ENCODE results near the gene TNS1.

TNS1 gene

GRCh38 chr2:217928324-217929181 is 74.2 kb downstream of the TNS1 start:
- peak; percentile 53 for DNase-seq

DNA sequence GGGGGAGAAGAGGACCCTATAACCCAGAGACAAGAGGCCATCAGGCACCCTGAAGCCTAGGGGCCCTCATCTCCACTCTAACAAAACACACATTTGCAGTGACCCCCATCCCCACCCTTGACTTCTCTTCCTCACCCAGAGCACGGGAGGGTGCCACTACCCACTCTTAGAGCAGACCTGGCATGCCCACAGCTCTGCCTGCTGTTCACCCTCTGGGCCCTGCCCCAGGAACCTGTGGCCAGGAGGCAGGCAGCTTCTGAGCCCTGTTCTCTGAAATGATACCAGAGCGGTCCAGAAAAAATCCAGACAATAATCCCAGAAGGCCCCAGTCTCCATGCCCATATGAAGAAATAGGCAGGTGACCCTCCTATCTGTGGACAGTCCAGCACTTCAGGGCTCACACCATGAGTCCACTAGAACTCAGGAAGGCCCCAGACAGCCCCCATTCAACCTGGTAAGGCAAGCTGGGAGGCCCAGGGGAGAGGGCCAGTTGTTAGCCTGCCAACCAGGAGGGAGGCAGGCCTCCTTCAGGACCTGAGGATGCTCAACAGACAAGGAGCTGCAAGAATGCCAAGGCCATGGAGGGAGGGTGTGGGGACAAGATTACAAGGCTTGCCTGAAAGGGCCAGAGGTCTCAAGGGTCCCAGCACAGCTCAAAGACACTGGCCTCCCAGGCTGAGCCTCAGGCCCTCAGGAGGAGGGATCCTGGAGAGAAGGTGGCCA is 75.0 kb downstream of the TNS1 start:
- DNase-seq, result no peak

DNA sequence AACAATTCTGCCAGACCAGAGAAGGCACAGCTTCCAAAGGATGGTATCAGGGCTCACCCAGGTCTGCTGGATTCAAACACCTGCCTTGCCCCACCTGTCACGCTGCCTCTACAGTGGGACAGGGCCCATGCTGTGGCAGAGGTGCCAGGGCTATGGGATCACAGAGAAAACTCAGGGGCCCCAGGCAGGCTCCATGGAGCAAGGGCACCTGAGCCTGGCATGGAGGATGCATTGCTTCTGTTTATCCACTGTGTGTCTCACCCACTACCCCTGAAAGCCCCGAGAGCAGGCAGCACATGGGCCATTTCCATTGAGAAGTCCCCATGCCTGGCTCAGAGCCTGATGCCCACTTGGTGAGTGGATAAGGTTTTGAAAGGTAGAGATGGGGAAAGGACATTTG is 76.0 kb downstream of the TNS1 start:
- no peak for DNase-seq

GRCh38 chr2:217924346-217924901 is 78.4 kb downstream of the TNS1 start:
- DNase-seq, result no peak

- no peak for DNase-seq
Observed at GRCh38 chr2:217923007-217923686, 79.6 kb downstream of the TNS1 start.

DNA sequence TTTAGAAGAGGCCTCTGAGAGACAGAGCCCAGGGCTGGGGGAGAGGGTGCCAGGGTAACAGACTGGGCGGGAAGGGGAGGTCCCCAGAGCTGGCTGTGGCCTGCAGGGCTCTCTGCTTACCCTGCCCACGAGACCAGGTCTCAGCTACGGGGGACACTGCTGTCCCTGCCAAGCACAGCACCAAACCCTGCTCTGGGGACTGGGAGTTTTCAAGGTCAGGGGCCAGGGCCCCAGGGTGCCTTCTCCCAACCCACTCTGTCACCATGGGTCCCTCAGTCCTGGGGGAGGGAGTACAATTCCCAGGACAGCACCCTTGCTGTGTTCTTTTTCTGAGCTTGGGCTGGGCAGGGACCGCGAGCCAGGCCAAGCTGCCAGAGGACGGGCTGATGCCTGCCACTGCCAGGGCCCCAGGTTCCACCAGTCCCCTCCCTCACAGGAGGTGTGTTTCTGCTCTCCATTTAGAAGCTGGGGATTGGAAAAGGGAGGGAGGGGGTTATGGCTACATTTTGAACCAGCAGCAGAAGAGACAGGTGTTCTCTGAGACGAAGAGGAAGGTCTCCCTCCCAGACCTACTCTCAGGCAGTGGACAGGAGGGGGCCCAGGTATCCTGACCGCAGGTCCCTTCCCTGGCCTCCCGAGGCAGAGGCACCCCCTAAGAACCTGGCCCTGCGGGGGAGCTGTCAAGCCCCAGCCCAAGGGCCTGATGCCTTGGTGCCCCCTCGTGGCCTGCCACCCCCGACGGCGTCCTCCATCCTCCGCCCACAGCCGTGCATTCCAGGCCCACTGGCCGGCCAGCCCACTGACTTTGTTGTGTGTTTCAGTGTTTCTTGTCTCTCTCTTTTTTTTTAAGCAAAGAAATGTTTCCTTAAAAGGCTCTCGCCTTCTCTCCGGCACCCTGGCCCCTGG is 80.4 kb downstream of the TNS1 start:
- DNase-seq, result no peak

GRCh38 chr2:217920879-217921603 is 81.8 kb downstream of the TNS1 start:
- DNase-seq, result no peak

- DNase-seq, result no peak
Observed at GRCh38 chr2:217919781-217920351, 82.9 kb downstream of the TNS1 start.

DNA sequence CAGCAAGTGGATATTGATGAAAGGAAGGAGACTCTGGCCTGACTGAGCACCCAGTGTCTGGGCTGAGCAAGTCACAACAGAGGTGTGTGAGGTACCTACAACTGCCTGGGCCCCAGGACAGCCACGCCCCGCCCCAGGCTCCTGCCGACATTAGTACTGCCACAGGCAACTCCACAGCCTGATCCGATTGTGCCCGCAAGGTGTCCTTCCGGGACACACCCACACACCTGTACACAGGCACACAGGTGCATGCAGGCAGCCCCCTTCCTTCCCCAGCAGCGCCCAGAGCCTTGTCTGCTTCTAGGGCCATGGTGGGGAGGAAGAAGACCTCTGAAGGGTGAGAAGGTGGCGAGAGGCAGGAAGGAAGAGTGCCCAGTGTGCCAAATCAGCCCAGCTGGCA is 83.6 kb downstream of the TNS1 start:
- DNase-seq, result no peak

DNA sequence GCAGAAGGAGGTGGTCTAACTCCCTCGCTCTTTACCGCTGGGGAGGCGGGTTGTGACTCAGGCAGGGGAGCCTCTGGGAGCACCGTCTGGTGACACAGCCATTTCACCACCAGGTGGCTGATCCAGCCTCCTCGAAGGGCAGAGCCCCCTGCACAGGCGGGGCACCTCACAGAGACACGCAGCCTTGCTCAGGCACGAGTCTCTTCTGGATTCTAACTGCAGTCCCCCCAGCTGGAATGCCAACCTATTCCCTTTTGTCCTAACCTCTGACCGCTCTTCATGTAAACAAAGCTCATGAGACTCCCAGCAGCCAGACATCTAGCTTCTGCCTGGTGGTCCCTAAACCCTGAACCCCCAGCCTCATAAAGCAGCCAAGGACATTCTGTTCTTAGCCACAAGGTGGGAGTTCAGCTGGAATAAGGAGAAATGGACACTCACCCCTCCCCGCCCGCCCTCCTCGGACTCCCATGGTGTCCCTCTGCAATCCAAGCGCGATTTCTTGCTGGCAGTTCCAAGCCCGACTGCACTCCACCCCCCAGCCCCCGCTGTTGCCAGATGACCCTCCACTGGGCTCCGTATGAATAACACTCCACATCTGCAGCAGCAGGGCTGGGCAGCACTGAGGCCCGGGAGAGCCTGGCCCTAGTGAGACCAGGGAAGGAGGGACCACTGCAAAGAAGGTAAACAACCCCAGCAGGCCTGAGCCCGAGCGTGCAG is 84.3 kb downstream of the TNS1 start:
- DNase-seq, result no peak

GRCh38 chr2:217916504-217917254 is 86.1 kb downstream of the TNS1 start:
- no peak for DNase-seq

DNA sequence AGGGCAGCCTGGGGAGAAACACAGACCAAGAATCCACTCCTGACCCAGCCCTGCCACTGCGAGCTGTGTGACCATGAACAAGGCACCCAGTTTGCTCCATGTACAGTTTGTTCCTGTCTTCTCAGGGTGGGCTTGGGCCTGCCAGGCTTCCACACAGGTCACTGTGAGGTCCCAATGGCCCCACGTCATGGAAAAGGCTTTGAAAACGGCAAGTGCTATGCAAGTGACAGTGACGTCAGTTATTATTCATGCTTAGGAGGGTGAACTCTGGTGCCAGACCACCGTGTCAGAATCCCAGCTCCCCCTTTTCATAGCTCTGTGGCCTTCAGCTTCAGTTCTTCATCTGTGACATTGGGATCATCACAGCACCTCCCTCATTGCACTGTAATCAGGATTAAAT is 87.1 kb downstream of the TNS1 start:
- no peak for DNase-seq

- no peak for DNase-seq
Observed at GRCh38 chr2:217914878-217915277, 87.9 kb downstream of the TNS1 start.

- DNase-seq, result no peak
Observed at GRCh38 chr2:217914078-217914477, 88.7 kb downstream of the TNS1 start.

DNA sequence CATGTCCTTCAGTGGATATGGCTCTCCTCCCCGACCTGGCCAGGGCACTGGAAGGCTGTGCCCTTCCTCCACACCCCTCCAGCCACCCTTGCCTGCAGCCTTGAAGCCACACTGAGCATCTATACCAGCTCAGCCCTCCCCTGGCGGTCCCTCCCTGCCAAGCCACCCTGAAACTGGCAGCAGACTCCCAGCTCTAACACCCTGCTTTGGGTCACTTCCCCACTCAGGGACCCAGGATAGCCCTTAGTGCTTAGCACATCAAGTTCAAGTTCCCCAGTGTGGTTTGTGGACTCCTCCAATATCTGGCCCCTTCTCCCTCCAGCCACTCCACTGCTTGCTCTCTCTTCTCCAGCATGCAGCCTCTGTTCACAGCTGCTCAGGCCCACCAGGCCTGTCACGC is 89.4 kb downstream of the TNS1 start:
- no peak for DNase-seq

DNA sequence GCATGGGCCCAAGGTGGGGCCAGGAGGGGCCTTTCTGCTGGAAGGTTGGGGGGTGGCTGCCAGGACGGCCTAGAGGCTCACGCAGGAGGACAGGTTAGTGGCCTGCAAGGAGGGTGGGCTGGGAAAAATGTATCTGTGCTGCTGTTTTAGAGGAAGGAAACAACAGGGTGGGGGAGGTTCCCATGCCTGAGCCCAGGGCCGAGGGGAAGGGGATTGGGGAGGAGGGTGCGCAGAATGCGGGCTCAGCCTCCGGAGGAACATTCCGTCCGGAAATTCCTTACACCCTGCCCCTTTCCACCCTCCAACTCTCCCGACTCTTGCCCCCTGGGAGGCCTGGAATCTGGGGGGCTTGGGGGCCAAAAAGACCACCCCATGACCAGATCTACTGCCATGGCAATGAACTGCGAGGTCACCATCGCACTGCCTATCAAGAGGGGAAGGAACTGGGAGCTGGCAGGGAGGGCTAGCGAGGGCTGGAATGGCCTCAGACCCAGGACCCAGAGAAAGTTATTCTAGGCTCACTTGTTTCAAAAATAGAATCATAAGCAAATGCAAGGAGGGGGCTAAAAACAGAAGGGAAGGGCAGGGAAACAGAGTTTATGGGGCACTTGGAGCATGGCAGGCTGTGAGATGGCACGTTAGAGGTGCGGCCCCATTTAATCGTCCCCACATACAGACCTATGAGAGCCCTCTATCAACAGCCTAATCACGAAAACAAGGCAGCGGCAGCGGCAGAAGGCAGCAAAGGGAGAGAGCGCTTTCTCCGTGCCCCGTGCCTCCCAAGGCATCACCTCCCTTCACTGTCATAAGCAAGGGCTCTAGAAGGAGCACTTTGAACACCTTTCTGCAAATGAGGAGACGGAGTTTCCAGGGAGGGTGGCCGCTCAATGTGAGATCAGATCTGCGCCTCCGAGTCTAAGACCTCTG is 90.4 kb downstream of the TNS1 start:
- no peak for DNase-seq

DNA sequence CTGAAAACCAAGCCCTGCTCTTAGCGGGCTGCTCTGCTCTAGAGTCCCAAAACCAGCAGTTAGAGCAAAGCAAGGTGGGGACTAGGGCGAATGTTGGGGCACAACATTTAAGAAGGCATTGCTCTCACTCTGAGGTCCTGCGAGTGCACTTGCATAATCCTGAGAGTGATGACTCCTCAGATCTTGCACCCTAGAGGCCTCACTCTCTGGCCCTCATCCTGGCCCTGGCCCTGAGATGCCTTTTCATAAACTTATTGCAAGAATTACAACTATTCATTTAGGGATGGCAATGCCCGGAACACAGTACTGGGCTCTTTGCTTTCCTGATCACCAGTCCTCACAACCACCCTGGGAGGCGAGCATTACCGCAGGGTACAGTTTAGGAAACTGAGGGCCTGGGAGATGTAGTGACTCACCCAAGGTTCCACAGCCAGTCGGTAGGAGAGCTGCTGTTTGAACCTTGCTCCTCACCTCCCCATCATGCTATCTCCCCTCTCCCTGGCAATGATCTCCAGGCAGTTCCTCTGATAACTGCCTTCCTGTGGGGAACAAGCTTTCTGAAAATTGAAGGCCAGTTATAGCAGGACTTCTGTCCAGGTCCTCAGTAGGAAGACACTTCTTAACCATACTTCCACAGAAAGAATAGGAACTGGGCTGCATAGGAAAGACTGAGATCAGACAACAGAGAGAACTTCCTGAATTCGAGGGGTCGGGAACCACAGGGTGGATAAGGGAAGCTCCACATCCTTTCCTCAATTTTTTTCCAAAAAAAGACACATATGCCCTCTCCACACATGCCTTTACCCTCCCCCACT is 91.3 kb downstream of the TNS1 start:
- DNase-seq, result no peak

DNA sequence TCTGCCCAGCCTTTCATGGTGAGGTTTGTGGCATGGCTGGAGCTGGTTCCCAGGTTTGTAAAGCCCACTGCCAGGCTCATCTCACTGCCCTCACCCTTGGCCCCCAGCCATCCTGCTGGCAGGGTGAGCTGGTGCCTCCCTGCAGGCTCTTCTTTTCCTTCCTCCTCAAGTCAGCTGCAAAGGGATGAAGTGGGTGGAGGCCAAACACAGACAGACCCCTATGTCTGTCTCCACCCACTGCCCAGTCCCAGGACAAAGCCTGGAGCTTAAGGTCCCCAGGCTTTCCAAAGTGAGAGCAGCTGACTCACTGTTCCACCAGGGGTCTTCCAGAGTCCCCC is 92.0 kb downstream of the TNS1 start:
- no peak for DNase-seq
